ENCODE measurements around the gene CREG1.

The CREG1 gene

GRCh38 chr1:167532375-167532774 is 21.2 kb downstream of the CREG1 start:
- DNase-seq (ENCODE audit: low read depth), result no peak

GRCh38 chr1:167529829-167530474 is 23.6 kb downstream of the CREG1 start:
- DNase-seq (ENCODE audit: low read depth), result no peak

- DNase-seq (ENCODE audit: low read depth), result no peak
These were observed 25.4 kb downstream of the CREG1 start for GRCh38 chr1:167528057-167528728.

GRCh38 chr1:167526667-167527383 is 26.7 kb downstream of the CREG1 start:
- no peak for DNase-seq (ENCODE audit: low read depth)

GRCh38 chr1:167524651-167525050 is 28.9 kb downstream of the CREG1 start:
- DNase-seq (ENCODE audit: low read depth), result no peak

GRCh38 chr1:167522246-167522645 is 31.3 kb downstream of the CREG1 start:
- no peak for DNase-seq (ENCODE audit: low read depth)

- DNase-seq (ENCODE audit: low read depth), result no peak
These were observed 32.8 kb downstream of the CREG1 start for GRCh38 chr1:167520711-167521206.

GRCh38 chr1:167518331-167518700 is 35.2 kb downstream of the CREG1 start, which contains the start of gene CD247:
Gene CD247 (minus strand): TSS chr1:167518529. CDS start chr1:167518465, 64 bp downstream.
- DNase-seq (ENCODE audit: low read depth), result peak; percentile 48

- DNase-seq (ENCODE audit: low read depth), result peak; percentile 87
These were observed 35.8 kb downstream of the CREG1 start for GRCh38 chr1:167517535-167518330.

- DNase-seq (ENCODE audit: low read depth), result peak; percentile 28
These were observed 36.9 kb downstream of the CREG1 start for GRCh38 chr1:167516404-167517388.

- no peak for DNase-seq (ENCODE audit: low read depth)
These were observed 37.7 kb downstream of the CREG1 start for GRCh38 chr1:167515893-167516321.

- no peak for DNase-seq (ENCODE audit: low read depth)
These were observed 38.1 kb downstream of the CREG1 start for GRCh38 chr1:167515461-167515860.

- no peak for DNase-seq (ENCODE audit: low read depth)
These were observed 39.3 kb downstream of the CREG1 start for GRCh38 chr1:167514288-167514687.

- DNase-seq (ENCODE audit: low read depth), result no peak
These were observed 41.4 kb downstream of the CREG1 start for GRCh38 chr1:167512046-167512654.

- no peak for DNase-seq (ENCODE audit: low read depth)
These were observed 42.1 kb downstream of the CREG1 start for GRCh38 chr1:167511374-167511986.

GRCh38 chr1:167510881-167511280 is 42.7 kb downstream of the CREG1 start:
- no peak for DNase-seq (ENCODE audit: low read depth)

- no peak for DNase-seq (ENCODE audit: low read depth)
These were observed 43.3 kb downstream of the CREG1 start for GRCh38 chr1:167510244-167510643.

GRCh38 chr1:167509587-167509986 is 44.0 kb downstream of the CREG1 start:
- DNase-seq (ENCODE audit: low read depth), result no peak

GRCh38 chr1:167507719-167508118 is 45.8 kb downstream of the CREG1 start:
- DNase-seq (ENCODE audit: low read depth), result no peak

- no peak for DNase-seq (ENCODE audit: low read depth)
These were observed 49.1 kb downstream of the CREG1 start for GRCh38 chr1:167504467-167504827.
